ENCODE data around the gene NEUROG1.

The NEUROG1 gene

DNA sequence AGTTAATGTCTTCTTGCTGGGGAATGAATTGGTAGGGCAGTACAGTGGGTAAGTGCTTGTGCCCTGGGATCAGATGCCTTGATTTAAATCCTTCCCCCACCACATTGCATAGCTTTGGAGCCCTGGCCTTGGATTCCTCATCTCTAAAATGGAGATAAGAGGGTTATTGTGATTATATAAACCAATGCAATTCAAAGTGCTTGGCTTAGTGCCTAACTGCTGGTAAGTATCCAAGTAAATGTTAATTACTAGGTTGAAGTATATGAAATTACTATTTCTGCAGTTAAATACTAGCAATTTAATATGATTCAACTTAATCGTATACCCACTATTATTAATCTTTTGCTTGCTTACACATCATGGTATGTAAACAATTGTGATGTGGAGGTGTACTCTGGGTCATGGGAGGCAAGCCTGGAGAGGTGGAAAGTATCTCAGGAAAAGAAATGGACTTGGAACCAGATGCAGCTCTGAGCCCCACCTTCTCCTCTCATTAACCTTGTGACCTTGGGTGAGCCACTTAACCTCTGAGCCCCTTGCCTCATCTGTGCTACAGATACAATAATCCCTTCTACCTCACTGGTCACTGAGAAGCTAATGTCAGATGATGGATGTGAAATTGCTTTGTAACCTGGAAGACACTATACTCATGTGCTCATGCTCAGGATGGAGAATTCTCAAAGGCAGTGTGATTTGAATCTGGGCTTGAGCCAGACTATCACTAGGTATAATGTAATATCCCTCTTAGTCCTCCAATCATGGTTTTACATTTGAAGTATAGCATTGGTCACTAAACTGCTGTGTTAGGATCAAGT lies 23.8 kb downstream of the NEUROG1 start:
- H4K20me1 ChIP-seq (ENCODE audit: insufficient read depth) = no peaks in the 10 kb centered on the region
- H3K9ac ChIP-seq = no peak overlapping the region
- no peak overlapping the region for H3K4me2 ChIP-seq
- no peaks in the 10 kb centered on the region for H3K36me3 ChIP-seq (ENCODE audit: insufficient read depth)
- no peak overlapping the region for H2AFZ ChIP-seq (ENCODE audit: low read depth)
- no peaks in the 10 kb centered on the region for H3K27me3 ChIP-seq (ENCODE audit: insufficient read depth, low read depth)
- no peaks in the 10 kb centered on the region for H3K79me2 ChIP-seq (ENCODE audit: insufficient read depth, low read depth)
- no peaks in the 10 kb centered on the region for H3K4me1 ChIP-seq (ENCODE audit: low read depth, poor library complexity, severe bottlenecking)
- no peak overlapping the region for H3K27ac ChIP-seq
- TF ChIP-seq, protein P1, sequence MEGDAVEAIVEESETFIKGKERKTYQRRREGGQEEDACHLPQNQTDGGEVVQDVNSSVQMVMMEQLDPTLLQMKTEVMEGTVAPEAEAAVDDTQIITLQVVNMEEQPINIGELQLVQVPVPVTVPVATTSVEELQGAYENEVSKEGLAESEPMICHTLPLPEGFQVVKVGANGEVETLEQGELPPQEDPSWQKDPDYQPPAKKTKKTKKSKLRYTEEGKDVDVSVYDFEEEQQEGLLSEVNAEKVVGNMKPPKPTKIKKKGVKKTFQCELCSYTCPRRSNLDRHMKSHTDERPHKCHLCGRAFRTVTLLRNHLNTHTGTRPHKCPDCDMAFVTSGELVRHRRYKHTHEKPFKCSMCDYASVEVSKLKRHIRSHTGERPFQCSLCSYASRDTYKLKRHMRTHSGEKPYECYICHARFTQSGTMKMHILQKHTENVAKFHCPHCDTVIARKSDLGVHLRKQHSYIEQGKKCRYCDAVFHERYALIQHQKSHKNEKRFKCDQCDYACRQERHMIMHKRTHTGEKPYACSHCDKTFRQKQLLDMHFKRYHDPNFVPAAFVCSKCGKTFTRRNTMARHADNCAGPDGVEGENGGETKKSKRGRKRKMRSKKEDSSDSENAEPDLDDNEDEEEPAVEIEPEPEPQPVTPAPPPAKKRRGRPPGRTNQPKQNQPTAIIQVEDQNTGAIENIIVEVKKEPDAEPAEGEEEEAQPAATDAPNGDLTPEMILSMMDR (conservative IDR thresholded peaks at IDR 0.05; ENCODE audit: low read depth, low read length) = no peak
- H3K4me3 ChIP-seq (IDR thresholded peaks at IDR 0.05; ENCODE audit: insufficient read depth, low read depth, low read length) = no peak overlapping the region

- Histone ChIP-seq H3K27ac (no peak overlapping the region), H3K4me3 (IDR thresholded peaks at IDR 0.05; ENCODE audit: insufficient read depth, low read depth, low read length) (no peak overlapping the region), H3K79me2 (ENCODE audit: insufficient read depth, low read depth) (no peaks in the 10 kb centered on the region), H3K4me2 (no peak overlapping the region), H3K36me3 (ENCODE audit: insufficient read depth) (no peaks in the 10 kb centered on the region), H2AFZ (ENCODE audit: low read depth) (no peak overlapping the region), H4K20me1 (ENCODE audit: insufficient read depth) (no peaks in the 10 kb centered on the region), H3K9ac (no peak overlapping the region), H3K4me1 (ENCODE audit: low read depth, poor library complexity, severe bottlenecking) (no peaks in the 10 kb centered on the region), H3K27me3 (ENCODE audit: insufficient read depth, low read depth) (no peaks in the 10 kb centered on the region)
- TF ChIP-seq, protein P1 (conservative IDR thresholded peaks at IDR 0.05; ENCODE audit: low read depth, low read length) = no peak
These were observed 25.8 kb downstream of the NEUROG1 start for GRCh38 chr5:135509995-135510394.

GRCh38 chr5:135508496-135509005 lies 27.2 kb downstream of the NEUROG1 start:
- no peaks in the 10 kb centered on the region for H3K36me3 ChIP-seq (ENCODE audit: insufficient read depth)
- no peaks in the 10 kb centered on the region for H3K79me2 ChIP-seq (ENCODE audit: insufficient read depth, low read depth)
- H3K4me1 ChIP-seq (ENCODE audit: low read depth, poor library complexity, severe bottlenecking) = no peaks in the 10 kb centered on the region
- no peak overlapping the region for H3K4me3 ChIP-seq (IDR thresholded peaks at IDR 0.05; ENCODE audit: insufficient read depth, low read depth, low read length)
- TF ChIP-seq, protein P1 (conservative IDR thresholded peaks at IDR 0.05; ENCODE audit: low read depth, low read length) = no peak
- H3K27ac ChIP-seq = no peak overlapping the region
- no peaks in the 10 kb centered on the region for H3K27me3 ChIP-seq (ENCODE audit: insufficient read depth, low read depth)
- no peak overlapping the region for H3K9ac ChIP-seq
- no peak overlapping the region for H3K4me2 ChIP-seq
- H4K20me1 ChIP-seq (ENCODE audit: insufficient read depth) = no peaks in the 10 kb centered on the region
- no peak overlapping the region for H2AFZ ChIP-seq (ENCODE audit: low read depth)

DNA sequence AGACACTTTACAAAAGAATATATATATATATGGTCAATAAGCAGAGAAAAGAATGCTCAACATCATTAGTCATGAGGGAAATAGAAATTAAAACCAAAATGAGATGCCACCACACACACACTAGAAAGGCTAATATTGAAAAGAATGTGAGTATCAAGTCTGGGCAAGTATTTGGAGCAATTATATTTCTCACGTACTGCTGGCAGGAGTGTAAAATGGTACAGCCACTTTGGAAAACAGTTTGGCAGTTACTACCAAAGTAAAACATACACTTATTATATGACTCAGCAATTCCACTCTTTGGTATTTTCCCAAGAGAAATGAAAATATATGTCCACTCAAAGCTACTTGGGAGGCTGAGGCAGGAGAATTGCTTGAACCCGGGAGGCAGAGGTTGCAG lies 29.8 kb downstream of the NEUROG1 start:
- Histone ChIP-seq H3K79me2 (ENCODE audit: insufficient read depth, low read depth) (no peaks in the 10 kb centered on the region), H3K9ac (no peak overlapping the region), H3K4me1 (ENCODE audit: low read depth, poor library complexity, severe bottlenecking) (no peaks in the 10 kb centered on the region), H3K27me3 (ENCODE audit: insufficient read depth, low read depth) (no peaks in the 10 kb centered on the region), H3K27ac (no peak overlapping the region), H2AFZ (ENCODE audit: low read depth) (no peak overlapping the region), H3K36me3 (ENCODE audit: insufficient read depth) (no peaks in the 10 kb centered on the region), H3K4me2 (no peak overlapping the region), H3K4me3 (IDR thresholded peaks at IDR 0.05; ENCODE audit: insufficient read depth, low read depth, low read length) (no peak overlapping the region), H4K20me1 (ENCODE audit: insufficient read depth) (no peaks in the 10 kb centered on the region)
- TF ChIP-seq, protein P1 (conservative IDR thresholded peaks at IDR 0.05; ENCODE audit: low read depth, low read length) = no peak
